Endothelial cell of umbilical vein (primary cell): Measurements from ENCODE around the gene NFILZ. TPM values are rescaled to one million over a fixed set of nuclear protein-coding genes. Genes with fewer than 3 reads are reported as not detected.

Source experiments
- BruUV-seq: library from RNA; stranded (reverse); fragments of 400-500 nt; replicated peaks from 2 replicates; lab custom pipeline; 2021; lab: Mats Ljungman, UMichigan
- CTCF ChIA-PET: fragments of 300-600, 350-600 bp; sonication (Branson Sonifier 250); formaldehyde crosslinking; loops from one replicate; lab custom pipeline; 2021; ENCODE audit warnings: antibody characterized with exemption, inconsistent platforms; lab: Charles Lee
- POLR2A ChIA-PET: fragments of 300-600, 350-600 bp; sonication (Branson Sonifier 250); formaldehyde crosslinking; loops from one replicate; lab custom pipeline; 2021; ENCODE audit warnings: antibody characterized with exemption, inconsistent platforms; lab: Charles Lee
- DNase-seq: peaks from one replicate; pipeline ENCODE4 v3.0.0-alpha.2; 2011; ENCODE audit warnings: low read depth, low spot score
- FAIRE-seq: peaks from 2 replicates; lab custom pipeline; 2011; peaks lifted over from hg19 to GRCh38; lab: Jason Lieb, UNC
- H2AFZ ChIP-seq: 2 replicates; pipeline ENCODE4 v1.6.0; 2012; ENCODE audit warnings: low read depth, low read length, control low read depth, inconsistent platforms
- H3K27ac ChIP-seq: 2 replicates; pipeline ENCODE4 v1.5.1; 2011; ENCODE audit warnings: low read depth, mild to moderate bottlenecking, control low read depth, low read length, moderate library complexity; ENCODE audit not compliant: insufficient read depth
- H3K27me3 ChIP-seq, 2 experiments: 2 replicates each; pipeline versions ENCODE4 v1.6.0 to v1.6.1; 2011; ENCODE audit warnings: low read length in 2 of 2, mixed read lengths in 1 of 2; ENCODE audit not compliant: control insufficient read depth in 2 of 2, insufficient read depth in 2 of 2
- H3K36me3 ChIP-seq, 2 experiments: 2 replicates in 1 of 2; 3 replicates in 1 of 2; pipeline ENCODE4 v1.5.1; 2011; ENCODE audit warnings: low read length in 2 of 2, mild to moderate bottlenecking in 1 of 2, moderate library complexity in 1 of 2; ENCODE audit not compliant: control insufficient read depth in 2 of 2, insufficient read depth in 2 of 2; ENCODE audit errors: extremely low read depth in 1 of 2
- H3K4me1 ChIP-seq: 3 replicates; pipeline ENCODE4 v1.5.1; 2011; ENCODE audit warnings: mild to moderate bottlenecking, low read length; ENCODE audit not compliant: control insufficient read depth, insufficient read depth; ENCODE audit errors: extremely low read depth
- H3K4me2 ChIP-seq: 2 replicates; pipeline ENCODE4 v1.6.1; 2011; ENCODE audit warnings: low read length, control low read depth, mixed read lengths; ENCODE audit not compliant: insufficient read depth
- H3K4me3 ChIP-seq, 3 experiments: fragments of 200-600 bp in 1 of 3; sonication (generic), shearing (Covaris generic) in 1 of 3; replicated peaks in 1 of 3; 2 replicates each; pipeline ENCODE4 v1.5.1; 2011 to 2016; ENCODE audit warnings: control low read depth in 3 of 3, low read length in 3 of 3, mild to moderate bottlenecking in 2 of 3, inconsistent platforms in 1 of 3, low read depth in 1 of 3, moderate library complexity in 1 of 3; ENCODE audit not compliant: insufficient read depth in 1 of 3
- H3K79me2 ChIP-seq: 2 replicates; pipeline ENCODE4 v1.6.0; 2012; ENCODE audit warnings: low read length, inconsistent platforms; ENCODE audit not compliant: control insufficient read depth, insufficient read depth
- H3K9ac ChIP-seq: replicated peaks from 2 replicates; pipeline ENCODE3; 2011; ENCODE audit warnings: low read length, control low read depth; ENCODE audit not compliant: insufficient read depth; ENCODE audit errors: extremely low read depth
- H3K9me1 ChIP-seq: replicated peaks from 3 replicates; pipeline ENCODE4 v1.6.0; 2011; ENCODE audit warnings: mild to moderate bottlenecking, low read length; ENCODE audit not compliant: control insufficient read depth, insufficient read depth; ENCODE audit errors: extremely low read depth
- H3K9me3 ChIP-seq: replicated peaks from 2 replicates; pipeline ENCODE4 v1.5.1; 2012; ENCODE audit warnings: low read length, inconsistent platforms; ENCODE audit not compliant: control insufficient read depth, insufficient read depth
- H4K20me1 ChIP-seq: replicated peaks from 2 replicates; pipeline ENCODE3; 2011; ENCODE audit warnings: mild to moderate bottlenecking, low read length; ENCODE audit not compliant: control insufficient read depth, insufficient read depth; ENCODE audit errors: extremely low read depth
- CTCF ChIP-seq, 2 donors: IDR thresholded peaks; 1 replicate in 1 of 2; 2 replicates in 1 of 2; pipeline ENCODE4 v1.5.1; 2011; ENCODE audit warnings: low read length in 2 of 2, mild to moderate bottlenecking in 2 of 2, moderate library complexity in 2 of 2, control low read depth in 1 of 2, inconsistent platforms in 1 of 2, low read depth in 1 of 2; ENCODE audit not compliant: insufficient read depth in 1 of 2; ENCODE audit errors: extremely low read depth in 1 of 2
- EZH2 ChIP-seq: IDR thresholded peaks from 2 replicates; pipeline ENCODE4 v1.6.1; 2012; ENCODE audit warnings: borderline replicate concordance, low read depth, mild to moderate bottlenecking, moderate library complexity, low read length, inconsistent platforms; ENCODE audit not compliant: severe bottlenecking
- GATA2 ChIP-seq: IDR thresholded peaks from 2 replicates; pipeline ENCODE4 v1.7.0; 2011; ENCODE audit warnings: low read depth, mild to moderate bottlenecking, moderate library complexity, mixed read lengths, low read length; ENCODE audit not compliant: insufficient read length, insufficient read depth
- JUN ChIP-seq: IDR thresholded peaks from 2 replicates; pipeline ENCODE4 v1.6.1; 2011; ENCODE audit warnings: borderline replicate concordance, low read depth; ENCODE audit not compliant: insufficient read length, insufficient read depth
- MAX ChIP-seq: IDR thresholded peaks from 2 replicates; pipeline ENCODE4 v1.6.1; 2011; ENCODE audit not compliant: insufficient read depth, insufficient read length
- MYC ChIP-seq: IDR thresholded peaks from one replicate; pipeline ENCODE4 v1.6.1; 2011; ENCODE audit warnings: mild to moderate bottlenecking, low read depth, low read length
- POLR2AphosphoS5 ChIP-seq: IDR thresholded peaks from 2 replicates; pipeline ENCODE4 v1.6.1; 2012; ENCODE audit warnings: low read depth, mild to moderate bottlenecking, control low read depth, low read length, moderate library complexity; ENCODE audit not compliant: insufficient read depth
- dilution Hi-C: fragments of 300-500 bp; cut with MboI; formaldehyde crosslinking; loops from one replicate; pipeline ENCODE4 v1.15.0; 2019; ENCODE audit warnings: low sequenced_read_pairs; ENCODE audit not compliant: extremely low pct_ligation_motif_present
- intact Hi-C: fragments of 100-400 bp; cut with micrococcal nuclease; formaldehyde crosslinking; loops from one replicate; pipeline ENCODE4 v1.10.0; 2022
- polyA plus RNA-seq, 4 experiments: library from polyadenylated mRNA; depleted of rRNA in 3 of 4; stranded (reverse) in 3 of 4; unstranded in 1 of 4; fragments of >200 nt; gene quantifications; 2 replicates each; pipeline versions ENCODE4 v1.2.1 to v1.2.3, GENCODE V29; 2011 to 2012; ENCODE audit warnings: missing spikeins in 1 of 4
- total RNA-seq: library from RNA; stranded (reverse); gene quantifications from 2 replicates; pipeline ENCODE4 v1.2.3, GENCODE V29; 2021

Gene NFILZ
- total and polyA plus RNA-seq, 2 donors (not counting 3 experiments of a cell fraction or from before 2014, with no cell fraction given), result not detected

- Histone ChIP-seq H3K27ac (no peak overlapping the region), H3K79me2 (no peaks in the 10 kb centered on the region), H4K20me1 (no peaks in the 10 kb centered on the region), H3K9me1 (no peaks in the 10 kb centered on the region), H3K9ac (no peak overlapping the region), H3K4me1 (no peaks in the 10 kb centered on the region), H2AFZ (no peak overlapping the region), H3K36me3 (no peaks in the 10 kb centered on the region), H3K4me2 (no peak overlapping the region), H3K27me3 (no peaks in the 10 kb centered on the region), H3K4me3 (no peak overlapping the region), H3K9me3 (no peaks in the 10 kb centered on the region)
- DNase-seq (no peak), FAIRE-seq (no peak)
- intact Hi-C loops (no loop called here), dilution Hi-C loops (no loop called here)
- CTCF ChIA-PET, result no interaction called here
- POLR2A ChIA-PET, result no interaction called here
- TF ChIP-seq JUN, result no peak
- no peak for TF ChIP-seq POLR2AphosphoS5
- no peak for TF ChIP-seq MYC
- no peak for TF ChIP-seq GATA2
- TF ChIP-seq MAX, result no peak
- TF ChIP-seq EZH2, result no peak
- BruUV-seq, result no TSS peak
Observed at GRCh38 chr19:8659905-8660304, 29.5 kb downstream of the NFILZ start.

GRCh38 chr19:8662263-8662662 is 31.8 kb downstream of the NFILZ start:
- Histone ChIP-seq H3K9me1 (no peaks in the 10 kb centered on the region), H3K9ac (no peak overlapping the region), H3K27ac (no peak overlapping the region), H3K4me1 (no peaks in the 10 kb centered on the region), H3K9me3 (no peaks in the 10 kb centered on the region), H3K4me3 (no peak overlapping the region), H3K36me3 (no peaks in the 10 kb centered on the region), H4K20me1 (no peaks in the 10 kb centered on the region), H2AFZ (no peak overlapping the region), H3K4me2 (no peak overlapping the region), H3K27me3 (no peaks in the 10 kb centered on the region), H3K79me2 (no peaks in the 10 kb centered on the region)
- DNase-seq, result no peak
- intact Hi-C loops, result no loop called here
- dilution Hi-C loops, result no loop called here
- BruUV-seq, result no TSS peak
- FAIRE-seq, result no peak
- ChIA-PET POLR2A (no interaction called here), CTCF (no interaction called here)
- TF ChIP-seq MYC, result no peak
- no peak for TF ChIP-seq POLR2AphosphoS5
- TF ChIP-seq JUN, result no peak
- no peak for TF ChIP-seq CTCF (IDR thresholded peaks at IDR 0.05; ENCODE audit: extremely low read depth in 1 of 2, insufficient read depth in 1 of 2, low read depth in 1 of 2, low read length in 2 of 2)
- no peak for TF ChIP-seq GATA2
